ENCODE data around the gene LAX1. TPM values are rescaled to one million over a fixed set of nuclear protein-coding genes. Genes with fewer than 3 reads are reported as not detected.

The LAX1 gene
- total RNA-seq, 1 experiment from 2014 or later, result not detected

DNA sequence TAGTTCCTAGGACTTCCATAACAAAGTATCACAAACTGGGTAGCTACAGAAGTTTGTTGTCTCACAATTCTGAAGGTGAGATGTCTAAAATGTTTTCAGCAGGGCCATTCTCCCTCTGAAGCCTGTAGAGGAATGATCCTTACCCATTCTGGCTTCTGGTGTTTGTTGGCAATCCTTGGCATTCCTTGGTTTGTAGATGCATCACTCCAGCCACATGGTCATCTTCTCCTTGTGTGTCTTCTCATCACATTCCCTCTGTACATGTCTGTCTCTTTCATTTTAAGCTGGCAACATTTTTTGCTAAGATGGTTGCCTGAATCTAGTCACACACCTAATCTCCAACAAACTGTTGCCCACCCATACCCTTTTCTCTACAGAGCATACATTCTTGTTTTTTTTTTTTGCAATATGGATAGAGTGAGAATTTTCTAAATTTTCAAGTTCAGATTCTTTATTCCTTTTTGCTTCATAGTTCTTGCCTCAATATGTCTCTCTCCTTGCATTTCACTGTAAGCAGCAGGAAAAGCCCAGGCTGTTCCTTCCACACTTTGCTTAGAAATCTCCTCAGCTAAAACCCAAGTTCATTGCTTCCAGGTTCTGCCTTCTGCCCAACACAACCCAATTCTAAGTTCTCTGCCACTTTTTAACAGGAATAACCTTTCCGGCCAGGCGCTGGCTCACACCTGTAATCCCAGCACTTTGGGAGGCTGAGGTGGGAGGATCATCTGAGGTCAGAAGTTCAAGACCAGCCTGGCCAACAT is 48.8 kb downstream of the LAX1 start:
- ChIA-PET POLR2A (no interaction called here), CTCF (no interaction called here)
- H3K27ac Mint-ChIP-seq (ENCODE audit: unreplicated experiment), result peak overlapping the region; percentile 7
- Histone ChIP-seq H3K4me3 (ENCODE audit: low read depth, low read length) (no peak overlapping the region), H3K4me1 (no peaks in the 10 kb centered on the region), H3K27me3 (replicated peaks; ENCODE audit: control insufficient read depth, insufficient read depth, low read length) (no peaks in the 10 kb centered on the region), H3K9me3 (no peaks in the 10 kb centered on the region), H3K36me3 (ENCODE audit: control insufficient read depth, insufficient read depth, low read length) (no peaks in the 10 kb centered on the region)
- no peaks in the 10 kb centered on the region for H3K4me1 Mint-ChIP-seq (ENCODE audit: low read depth, unreplicated experiment)
- peaks cover 78% of the 10 kb centered on the region for H3K36me3 Mint-ChIP-seq (ENCODE audit: insufficient read depth, unreplicated experiment)
- no TSS peak for BruUV-seq (replicated peaks)
- no peaks in the 10 kb centered on the region for H3K9me3 Mint-ChIP-seq (ENCODE audit: unreplicated experiment)
- TF ChIP-seq CTCF (IDR thresholded peaks at IDR 0.05; ENCODE audit: insufficient read depth in 1 of 2, low read depth in 1 of 2, low read length in 1 of 2, severe bottlenecking in 1 of 2, unreplicated experiment in 1 of 2), result no peak
- no peak overlapping the region for H3K4me3 Mint-ChIP-seq (ENCODE audit: unreplicated experiment)
- no peaks in the 10 kb centered on the region for H3K27me3 Mint-ChIP-seq (ENCODE audit: insufficient read depth, unreplicated experiment)
- intact Hi-C loops (cut with micrococcal nuclease; ENCODE audit: unreplicated experiment), result no loop called here
- no peak for DNase-seq

GRCh38 chr1:203818399-203818798 is 53.4 kb downstream of the LAX1 start:
- Histone ChIP-seq H3K9me3 (no peaks in the 10 kb centered on the region), H3K4me3 (ENCODE audit: low read depth, low read length) (no peak overlapping the region), H3K36me3 (ENCODE audit: control insufficient read depth, insufficient read depth, low read length) (peaks cover 1% of the 10 kb centered on the region), H3K4me1 (no peaks in the 10 kb centered on the region), H3K27me3 (replicated peaks; ENCODE audit: control insufficient read depth, insufficient read depth, low read length) (no peaks in the 10 kb centered on the region)
- no peak for TF ChIP-seq CTCF (IDR thresholded peaks at IDR 0.05; ENCODE audit: insufficient read depth in 1 of 2, low read depth in 1 of 2, low read length in 1 of 2, severe bottlenecking in 1 of 2, unreplicated experiment in 1 of 2)
- POLR2A ChIA-PET, result no interaction called here
- peaks cover 81% of the 10 kb centered on the region for H3K36me3 Mint-ChIP-seq (ENCODE audit: insufficient read depth, unreplicated experiment)
- H3K9me3 Mint-ChIP-seq (ENCODE audit: unreplicated experiment), result no peaks in the 10 kb centered on the region
- no peaks in the 10 kb centered on the region for H3K4me1 Mint-ChIP-seq (ENCODE audit: low read depth, unreplicated experiment)
- intact Hi-C loops (cut with micrococcal nuclease; ENCODE audit: unreplicated experiment), result no loop called here
- CTCF ChIA-PET, result no interaction called here
- BruUV-seq (replicated peaks), result no TSS peak
- no peak overlapping the region for H3K4me3 Mint-ChIP-seq (ENCODE audit: unreplicated experiment)
- no peak overlapping the region for H3K27ac Mint-ChIP-seq (ENCODE audit: unreplicated experiment)
- DNase-seq, result no peak
- no peaks in the 10 kb centered on the region for H3K27me3 Mint-ChIP-seq (ENCODE audit: insufficient read depth, unreplicated experiment)

GRCh38 chr1:203823306-203823705 is 58.3 kb downstream of the LAX1 start:
- BruUV-seq (replicated peaks), result no TSS peak
- Mint-ChIP-seq H3K4me1 (ENCODE audit: low read depth, unreplicated experiment) (no peaks in the 10 kb centered on the region), H3K27me3 (ENCODE audit: insufficient read depth, unreplicated experiment) (no peaks in the 10 kb centered on the region), H3K9me3 (ENCODE audit: unreplicated experiment) (no peaks in the 10 kb centered on the region), H3K4me3 (ENCODE audit: unreplicated experiment) (no peak overlapping the region), H3K36me3 (ENCODE audit: insufficient read depth, unreplicated experiment) (peaks cover 97% of the 10 kb centered on the region), H3K27ac (ENCODE audit: unreplicated experiment) (no peak overlapping the region)
- no peaks in the 10 kb centered on the region for H3K4me1 ChIP-seq
- H3K27me3 ChIP-seq (replicated peaks; ENCODE audit: control insufficient read depth, insufficient read depth, low read length), result no peaks in the 10 kb centered on the region
- H3K36me3 ChIP-seq (ENCODE audit: control insufficient read depth, insufficient read depth, low read length), result peaks cover 1% of the 10 kb centered on the region
- ChIA-PET CTCF (no interaction called here), POLR2A (no interaction called here)
- intact Hi-C loops (cut with micrococcal nuclease; ENCODE audit: unreplicated experiment), result no loop called here
- H3K9me3 ChIP-seq, result no peaks in the 10 kb centered on the region
- DNase-seq, result no peak
- TF ChIP-seq CTCF (IDR thresholded peaks at IDR 0.05; ENCODE audit: insufficient read depth in 1 of 2, low read depth in 1 of 2, low read length in 1 of 2, severe bottlenecking in 1 of 2, unreplicated experiment in 1 of 2), result no peak
- H3K4me3 ChIP-seq (ENCODE audit: low read depth, low read length), result no peak overlapping the region

Other genes with a start within 250 kb of the LAX1 start
- 13.4 and 14.3 TPM in 2 replicates for gene ATP2B4, start 138.4 kb upstream of the LAX1 start, total RNA-seq (2022)
- 19.9 and 20.5 TPM in 2 replicates for gene ZBED6, start 30.4 kb downstream of the LAX1 start, total RNA-seq (2022)
- gene ZC3H11A, start 30.4 kb downstream of the LAX1 start, total RNA-seq (2022), result 66.7 and 71.1 TPM in 2 replicates
- gene SNRPE, start 96.4 kb downstream of the LAX1 start, total RNA-seq (2022), result 236 and 264 TPM in 2 replicates